HG02885 (cell line): ENCODE measurements around the gene CX3CL1.
"Not testable (repeated sequence)": the region's sequence is repeated elsewhere in the genome, so short reads cannot be mapped to it uniquely, and the experiment has no call there.

Experiments used
- ATAC-seq: cut with Tn5 transposase; IDR thresholded peaks from one replicate; pipeline ENCODE4 v1.9.1; 2021; ENCODE audit warnings: mild to moderate bottlenecking; ENCODE audit not compliant: unreplicated experiment, poor library complexity

CX3CL1 gene

DNA sequence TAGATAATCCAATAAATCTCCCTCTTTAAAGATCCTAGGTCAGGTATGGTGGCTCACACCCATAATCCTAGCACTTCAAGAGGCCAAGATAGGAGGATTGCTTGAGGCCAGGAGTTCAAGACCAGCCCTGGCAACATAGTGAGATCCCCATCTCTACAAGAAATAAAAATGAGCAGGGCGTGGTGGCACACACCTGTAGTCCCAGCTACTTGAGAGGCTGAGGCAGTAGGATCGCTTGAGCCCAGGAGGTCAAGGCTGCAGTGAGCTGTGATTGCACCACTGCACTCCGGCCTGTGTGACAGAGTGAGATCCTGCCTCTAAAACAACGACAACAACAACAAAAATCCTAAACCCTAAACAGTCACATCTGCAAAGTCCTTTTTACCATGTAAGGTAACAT lies 15.7 kb upstream of the CX3CL1 start:
- no peak for ATAC-seq

DNA sequence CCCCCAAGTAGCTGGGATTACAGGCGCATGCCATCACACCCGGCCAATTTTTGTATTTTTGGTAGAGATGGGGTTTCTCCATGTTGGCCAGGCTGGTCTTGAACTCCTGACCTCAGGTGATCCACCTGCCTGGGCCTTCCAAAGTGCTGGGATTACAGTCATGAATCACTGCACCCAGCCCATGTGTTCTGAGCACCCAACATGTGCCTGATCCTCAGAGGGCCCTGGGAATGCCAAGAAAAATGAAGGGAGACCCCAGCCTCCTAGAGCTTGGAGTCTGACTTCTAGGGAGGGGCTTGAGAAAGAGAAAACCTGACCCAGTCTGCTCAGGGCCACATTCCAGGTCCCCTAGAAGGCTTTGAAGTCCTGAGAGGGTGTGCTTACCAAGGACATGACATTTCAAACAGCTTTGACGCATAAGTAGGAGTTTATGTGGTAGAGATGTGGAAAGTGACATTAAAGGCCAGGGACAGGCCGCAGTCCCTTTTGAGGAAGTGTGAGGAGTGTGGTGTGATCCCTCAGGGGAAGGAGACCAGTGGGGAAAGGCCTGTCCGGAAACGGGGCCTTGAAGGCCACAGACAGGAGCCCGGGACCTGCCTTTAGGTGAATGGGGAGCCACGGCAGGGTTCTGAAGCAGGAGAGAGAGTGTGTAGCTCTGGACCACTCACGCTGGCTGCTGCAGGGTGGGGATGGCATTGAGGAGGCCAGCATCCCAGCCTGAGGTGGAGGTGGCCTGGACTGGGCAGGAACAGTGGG lies 14.8 kb upstream of the CX3CL1 start:
- peak; percentile 64 for ATAC-seq

DNA sequence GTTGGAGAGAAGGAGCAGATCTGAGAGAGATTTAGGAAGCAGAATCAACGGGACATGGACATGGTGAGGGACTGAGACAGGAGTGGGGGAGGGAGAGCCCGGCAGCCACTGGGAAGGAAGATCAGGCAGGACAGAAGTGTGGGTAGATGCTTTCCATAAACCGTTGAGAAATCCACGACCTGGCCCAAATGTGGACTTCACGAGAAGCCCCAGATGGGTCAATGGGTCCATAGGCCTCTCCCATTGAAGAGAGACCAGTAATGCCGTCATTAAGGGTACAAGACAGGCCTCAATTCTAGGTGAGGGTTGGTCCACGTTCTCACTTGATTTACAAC lies 14.2 kb upstream of the CX3CL1 start:
- peak; percentile 8 for ATAC-seq

DNA sequence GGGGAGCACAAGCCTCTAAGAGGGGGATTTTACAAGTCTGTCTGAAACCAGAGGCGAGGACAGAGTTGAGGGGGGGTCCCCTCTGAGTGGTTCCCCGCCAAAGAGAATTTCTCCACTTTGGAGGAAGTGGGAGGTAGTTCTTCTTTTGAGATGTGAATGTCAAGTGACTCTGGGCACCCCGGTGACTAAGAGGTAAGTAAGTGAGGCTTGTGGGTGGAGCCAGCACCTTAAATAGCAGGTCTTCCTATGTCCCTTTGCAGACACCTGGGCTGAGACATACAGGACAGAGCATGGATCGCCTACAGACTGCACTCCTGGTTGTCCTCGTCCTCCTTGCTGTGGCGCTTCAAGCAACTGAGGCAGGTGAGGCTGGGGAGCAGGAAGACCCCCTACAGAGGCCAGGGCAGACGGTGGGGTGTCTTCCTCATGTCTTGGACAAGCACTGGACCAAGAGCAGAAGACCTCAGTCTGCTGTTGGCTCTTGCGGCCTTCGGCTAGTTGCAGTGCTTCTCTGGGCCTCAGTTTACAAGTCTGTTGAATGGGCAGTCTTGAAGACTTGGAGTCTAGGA lies 13.7 kb upstream of the CX3CL1 start, which contains the start of gene CCL22:
Gene CCL22, plus strand, starts transcription at position 257 of the 569 bp plus-strand sequence. Its CDS starts 34 bp downstream, at position 291.
- ATAC-seq, result peak; percentile 52

DNA sequence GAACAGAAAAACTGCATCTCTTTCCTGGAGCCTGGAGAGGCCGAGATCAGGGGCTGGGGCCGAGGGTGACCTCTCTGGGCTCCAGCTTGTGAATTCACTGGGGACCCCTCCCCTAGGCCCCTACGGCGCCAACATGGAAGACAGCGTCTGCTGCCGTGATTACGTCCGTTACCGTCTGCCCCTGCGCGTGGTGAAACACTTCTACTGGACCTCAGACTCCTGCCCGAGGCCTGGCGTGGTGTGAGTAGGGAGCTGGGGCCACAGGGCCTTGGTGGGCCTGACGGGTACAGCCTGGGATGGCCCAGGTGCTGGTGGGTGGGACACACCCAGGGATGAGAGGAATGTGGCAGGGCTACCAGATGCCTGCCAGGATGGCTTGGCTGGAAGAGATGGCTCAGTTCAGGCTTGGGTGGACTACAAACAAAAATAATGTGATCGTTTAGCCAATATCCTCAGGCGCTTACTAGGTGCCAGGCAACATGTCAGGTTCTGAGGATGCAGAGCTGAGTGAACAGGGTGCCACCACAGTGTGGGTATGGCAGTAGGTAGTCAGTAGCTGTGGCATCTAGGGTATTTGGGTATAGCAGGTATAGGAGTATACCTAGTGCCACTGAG lies 11.9 kb upstream of the CX3CL1 start:
- no peak for ATAC-seq

DNA sequence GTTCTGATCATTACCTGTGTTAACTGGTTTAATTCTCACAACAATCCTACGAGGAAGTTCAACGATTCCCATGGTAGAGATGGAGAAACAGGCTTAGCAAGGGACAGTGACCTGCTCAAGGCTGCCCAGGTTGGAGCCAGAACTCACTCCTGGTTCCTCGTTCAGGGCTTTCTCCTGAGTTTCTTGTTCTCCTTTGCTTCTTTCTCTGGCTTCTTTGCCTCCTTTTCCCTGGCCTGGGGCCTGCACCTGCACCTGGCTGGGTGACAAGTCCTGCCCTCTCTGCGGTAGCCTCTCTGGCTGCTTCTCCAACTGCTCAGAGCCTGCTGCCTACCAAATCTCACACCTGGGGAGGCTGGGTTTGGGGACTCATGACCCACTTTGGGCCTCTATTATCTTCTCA lies 10.9 kb upstream of the CX3CL1 start:
- no peak for ATAC-seq

DNA sequence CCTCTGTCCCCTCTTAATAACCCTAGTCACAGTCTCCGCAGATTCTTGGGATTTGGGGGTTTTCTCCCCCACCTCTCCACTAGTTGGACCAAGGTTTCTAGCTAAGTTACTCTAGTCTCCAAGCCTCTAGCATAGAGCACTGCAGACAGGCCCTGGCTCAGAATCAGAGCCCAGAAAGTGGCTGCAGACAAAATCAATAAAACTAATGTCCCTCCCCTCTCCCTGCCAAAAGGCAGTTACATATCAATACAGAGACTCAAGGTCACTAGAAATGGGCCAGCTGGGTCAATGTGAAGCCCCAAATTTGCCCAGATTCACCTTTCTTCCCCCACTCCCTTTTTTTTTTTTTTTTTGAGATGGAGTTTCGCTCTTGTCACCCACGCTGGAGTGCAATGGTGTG lies 8.1 kb upstream of the CX3CL1 start:
- ATAC-seq, result no peak

DNA sequence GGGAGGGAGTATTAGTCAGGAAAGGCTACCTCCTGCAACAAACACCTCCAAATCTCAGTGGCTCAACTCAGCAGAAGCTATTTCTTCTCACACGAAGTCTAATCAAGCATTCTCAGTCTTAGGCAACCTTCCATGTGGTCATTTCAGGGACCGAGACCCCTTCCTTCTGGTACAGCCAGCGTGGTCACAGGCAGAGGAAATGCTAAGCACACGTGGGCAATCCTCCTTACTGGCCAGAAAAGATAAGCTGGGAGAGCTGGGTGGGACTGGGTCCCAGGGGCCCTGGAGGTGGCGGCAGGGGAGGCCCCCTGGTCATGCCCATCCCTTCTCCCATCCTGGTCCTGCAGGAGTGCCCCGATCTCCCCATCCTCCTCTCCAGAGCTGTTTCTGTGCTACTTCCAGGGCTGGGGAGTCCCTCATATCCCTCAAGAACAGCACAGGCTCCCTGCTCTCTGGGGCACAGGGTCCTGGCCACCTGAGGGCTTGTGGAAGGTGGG lies 5.7 kb upstream of the CX3CL1 start:
- ATAC-seq, result no peak

DNA sequence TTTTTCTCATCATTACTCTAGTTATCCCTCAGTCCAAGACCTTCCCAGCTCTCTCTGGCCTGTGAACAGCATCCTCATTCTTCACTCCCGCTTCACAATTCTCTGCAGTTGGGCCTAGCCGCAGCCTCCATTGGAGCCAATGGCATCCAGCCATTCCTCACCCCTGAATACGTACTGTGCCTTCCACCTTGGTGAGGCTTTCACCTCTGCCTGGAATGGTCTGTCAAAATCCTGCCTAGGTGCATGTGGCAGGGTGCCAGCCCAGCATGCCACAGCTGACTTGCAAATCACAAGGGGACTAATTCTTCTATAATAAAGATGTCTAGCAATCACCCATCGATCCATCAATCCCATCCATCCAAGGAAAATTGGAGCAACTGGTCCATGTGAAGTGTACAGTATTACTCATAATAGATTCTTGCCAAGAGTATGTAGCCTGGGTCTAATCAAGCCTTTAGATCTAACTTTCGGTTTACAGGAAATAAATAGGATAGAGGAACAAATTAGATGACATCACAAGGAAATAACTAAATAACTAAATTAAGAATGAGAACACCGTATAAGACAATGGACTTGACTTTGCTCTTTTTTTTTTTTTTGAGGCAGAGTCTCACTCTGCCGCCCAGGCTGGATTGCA lies 5.1 kb upstream of the CX3CL1 start:
- ATAC-seq, result no peak

DNA sequence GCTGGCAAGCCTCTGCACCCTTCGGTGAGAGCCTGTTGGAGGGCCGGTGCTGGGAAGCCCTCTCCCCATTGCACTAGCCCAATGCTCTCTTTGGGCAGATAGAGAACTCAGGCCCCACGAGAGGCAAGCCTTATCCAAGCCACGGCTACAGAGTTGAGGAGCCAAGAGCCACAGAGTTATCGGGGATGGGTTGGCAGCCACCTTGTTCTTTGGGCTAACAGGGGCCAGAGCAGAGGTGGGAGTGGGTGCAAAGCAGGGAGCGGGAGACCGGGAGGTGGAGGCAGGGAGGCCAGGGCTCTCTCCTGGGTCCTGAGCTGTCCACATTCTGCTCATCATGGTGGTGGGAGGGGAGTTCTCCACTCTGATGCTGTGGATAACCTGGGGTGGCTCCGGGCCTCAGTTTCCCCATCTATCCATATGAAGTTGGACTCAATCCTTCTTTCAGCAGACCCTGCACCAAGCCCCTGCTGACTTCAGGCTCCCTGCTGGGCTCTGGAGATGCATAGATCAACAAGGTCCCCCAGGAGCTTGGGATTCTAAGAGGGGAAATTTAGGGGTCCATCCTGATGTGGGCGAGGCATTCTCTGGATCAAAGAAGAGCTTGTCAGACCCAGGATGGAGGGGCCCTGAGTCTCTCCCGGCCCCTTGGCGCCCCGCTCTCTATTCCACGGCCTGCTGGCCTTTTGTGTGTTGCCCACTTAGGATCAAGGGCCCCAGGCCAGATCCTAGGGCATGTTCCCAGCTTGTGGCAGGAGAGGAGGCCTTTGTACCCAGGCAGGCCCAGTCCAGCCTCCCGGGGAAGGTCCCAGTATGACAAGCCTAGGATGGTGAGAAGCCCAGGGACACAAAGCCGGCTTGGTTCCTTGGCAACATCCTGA lies 557 bp upstream of the CX3CL1 start:
- no peak for ATAC-seq

DNA sequence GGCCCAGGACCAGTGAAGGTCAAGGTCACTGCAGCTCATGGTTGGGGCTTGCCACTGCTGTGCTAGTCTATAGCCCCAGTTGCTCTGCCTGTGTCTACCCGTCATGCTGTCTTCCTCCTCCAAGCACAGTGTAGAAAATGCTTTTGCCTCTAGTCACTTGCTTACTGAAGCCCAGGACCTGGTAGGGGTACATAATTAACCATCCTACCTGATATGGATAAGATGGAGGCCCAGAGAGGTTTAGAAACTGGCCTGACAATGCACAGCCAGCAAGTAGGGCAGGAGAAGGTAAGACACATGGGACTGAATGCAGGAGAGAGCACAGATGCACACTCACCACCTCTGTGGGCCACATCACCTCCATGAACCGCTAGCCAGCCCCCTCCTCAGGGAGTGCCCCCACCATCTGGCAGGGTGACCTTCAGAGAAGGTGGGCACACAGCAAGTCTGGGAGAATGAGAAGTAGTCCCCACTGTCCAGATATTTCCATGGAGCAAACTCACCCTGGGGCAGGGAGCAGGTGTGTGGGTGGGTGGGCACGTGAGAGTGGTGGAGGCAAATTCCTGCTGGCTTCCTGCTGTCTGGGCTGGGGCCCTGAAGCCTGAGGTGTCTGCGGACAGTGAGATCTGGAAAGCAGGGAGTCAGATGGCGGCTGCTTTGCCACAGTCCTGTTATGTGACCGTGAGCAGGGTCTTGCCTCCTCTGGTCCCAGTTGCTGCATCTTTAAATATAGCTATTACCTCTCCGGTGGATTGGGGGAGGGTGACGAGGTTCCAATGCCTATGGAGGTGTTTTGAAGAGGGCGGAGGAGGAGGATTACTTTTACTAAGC lies 1.0 kb downstream of the CX3CL1 start:
- ATAC-seq, result no peak

DNA sequence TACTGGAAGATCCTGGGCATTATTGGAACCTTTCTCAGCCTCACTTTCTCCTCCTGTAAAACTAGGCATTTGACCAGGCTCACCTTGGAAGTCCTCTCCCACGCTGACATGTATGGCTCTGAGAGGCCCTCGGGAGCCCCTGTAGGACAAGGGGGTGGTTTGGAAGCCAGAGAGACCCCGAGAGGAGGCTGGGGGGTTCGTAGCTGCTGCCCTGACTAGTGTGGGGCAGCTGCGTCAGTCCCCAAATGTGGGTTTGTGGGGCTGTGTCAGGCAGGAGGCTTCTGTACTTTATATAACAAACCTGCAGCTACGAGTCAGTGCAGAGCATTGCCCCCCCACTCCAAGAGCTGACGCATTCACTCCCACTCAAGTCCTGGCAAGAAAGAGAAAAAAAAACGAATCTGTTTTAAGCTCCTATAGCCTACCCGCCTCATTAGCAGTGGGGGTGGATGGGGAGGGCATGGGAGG lies 1.8 kb downstream of the CX3CL1 start:
- no peak for ATAC-seq

DNA sequence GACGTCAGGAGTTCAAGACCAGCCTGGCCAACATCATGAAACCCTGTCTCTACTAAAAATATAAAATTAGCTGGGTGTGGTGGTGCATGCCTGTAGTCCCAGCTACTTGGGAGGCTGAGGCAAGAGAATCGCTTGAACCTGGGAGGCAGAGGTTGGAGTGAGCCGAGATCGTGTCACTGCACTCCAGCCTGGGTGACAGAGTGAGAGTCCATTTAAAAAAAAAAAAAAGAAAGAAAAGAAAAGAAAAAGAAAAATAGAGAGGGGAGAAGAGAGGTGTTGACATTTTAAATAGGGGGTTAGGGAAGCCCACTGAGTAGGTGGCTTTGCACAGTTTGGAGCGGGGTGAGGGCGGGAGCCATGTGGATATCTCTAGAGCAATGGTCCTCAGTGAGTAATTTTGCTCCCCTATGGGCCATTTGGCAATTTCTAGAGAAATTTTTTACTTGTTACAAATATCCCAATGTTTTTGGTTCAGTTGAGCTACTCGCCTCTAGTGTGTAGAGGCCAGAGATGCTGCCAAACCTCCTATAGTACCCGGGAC lies 2.7 kb downstream of the CX3CL1 start:
- ATAC-seq, result not testable (repeated sequence)

DNA sequence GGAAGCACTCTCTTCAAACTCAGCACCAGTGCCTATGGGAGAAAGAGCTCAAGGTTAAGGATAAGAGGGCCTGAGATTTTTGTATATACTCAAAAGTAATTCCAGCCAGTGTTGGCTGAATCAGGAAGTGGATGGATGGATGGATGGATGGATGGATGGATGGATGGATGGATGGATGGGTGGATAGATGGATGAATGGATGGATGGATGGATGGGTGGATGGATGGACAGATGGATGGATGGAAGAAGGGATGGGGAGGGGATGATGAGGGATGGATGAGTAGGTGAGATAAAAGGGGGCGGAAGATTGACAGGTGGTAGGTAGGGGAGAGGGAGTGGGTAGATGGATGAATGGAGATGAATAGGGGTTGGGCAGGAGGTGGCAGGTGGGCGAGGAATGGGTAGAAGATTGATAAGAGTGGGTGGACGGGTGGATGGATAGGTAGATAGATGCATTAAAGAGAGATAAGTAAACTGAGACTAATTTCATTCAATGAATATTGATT lies 4.1 kb downstream of the CX3CL1 start:
- no peak for ATAC-seq

DNA sequence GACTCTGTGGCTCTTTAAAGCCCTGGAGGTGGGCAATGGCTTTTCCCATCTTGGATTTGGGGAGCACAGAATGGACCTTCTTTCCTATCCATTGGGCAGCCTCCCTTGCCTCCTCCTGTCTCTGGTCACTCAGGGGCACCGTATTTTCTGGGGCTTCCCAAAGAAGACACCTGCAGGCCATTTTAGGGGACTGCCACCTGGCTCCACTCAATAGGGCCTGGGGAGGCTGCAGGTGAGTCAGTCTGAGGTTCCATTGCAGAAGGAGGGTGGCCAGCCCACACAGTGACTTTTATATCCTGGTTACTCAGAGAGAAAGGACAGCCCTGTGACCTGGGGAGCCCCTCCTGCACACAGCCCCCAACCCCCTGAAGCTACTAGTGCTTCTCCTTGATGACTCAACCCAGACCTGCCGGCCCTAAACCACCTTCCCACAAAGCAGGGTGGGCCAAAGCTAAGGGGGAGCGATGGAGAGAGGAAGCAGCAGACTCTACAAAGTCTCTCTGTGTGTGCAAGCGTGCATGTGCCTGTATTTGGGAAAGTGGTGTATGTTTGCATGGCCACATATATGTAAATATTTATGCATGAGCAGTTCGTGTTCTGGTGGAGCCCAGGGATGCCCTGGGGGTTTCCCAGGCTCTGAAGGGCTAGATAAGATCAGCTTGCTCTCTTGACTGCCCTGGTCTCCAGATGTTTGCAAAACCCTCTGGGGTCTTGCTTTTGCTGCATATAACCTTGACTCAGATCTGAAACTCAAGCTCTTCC lies 5.0 kb downstream of the CX3CL1 start:
- ATAC-seq, result peak; percentile 84

DNA sequence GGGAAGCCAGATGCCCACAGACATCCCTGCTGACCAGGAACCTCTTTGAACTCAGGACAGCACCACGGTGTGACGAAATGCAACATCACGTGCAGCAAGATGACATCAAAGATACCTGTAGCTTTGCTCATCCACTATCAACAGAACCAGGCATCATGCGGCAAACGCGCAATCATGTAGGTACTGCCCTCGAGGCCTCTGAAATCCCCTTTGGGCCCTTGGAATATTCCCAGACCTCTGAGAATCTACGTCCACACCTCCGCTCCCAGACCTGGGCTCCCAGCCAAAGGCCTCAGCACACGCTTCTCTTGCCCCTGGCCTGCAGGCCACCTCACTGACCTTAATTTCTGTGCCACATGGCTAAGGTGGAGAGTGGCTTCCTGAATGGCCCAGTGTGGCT lies 7.3 kb downstream of the CX3CL1 start:
- no peak for ATAC-seq

DNA sequence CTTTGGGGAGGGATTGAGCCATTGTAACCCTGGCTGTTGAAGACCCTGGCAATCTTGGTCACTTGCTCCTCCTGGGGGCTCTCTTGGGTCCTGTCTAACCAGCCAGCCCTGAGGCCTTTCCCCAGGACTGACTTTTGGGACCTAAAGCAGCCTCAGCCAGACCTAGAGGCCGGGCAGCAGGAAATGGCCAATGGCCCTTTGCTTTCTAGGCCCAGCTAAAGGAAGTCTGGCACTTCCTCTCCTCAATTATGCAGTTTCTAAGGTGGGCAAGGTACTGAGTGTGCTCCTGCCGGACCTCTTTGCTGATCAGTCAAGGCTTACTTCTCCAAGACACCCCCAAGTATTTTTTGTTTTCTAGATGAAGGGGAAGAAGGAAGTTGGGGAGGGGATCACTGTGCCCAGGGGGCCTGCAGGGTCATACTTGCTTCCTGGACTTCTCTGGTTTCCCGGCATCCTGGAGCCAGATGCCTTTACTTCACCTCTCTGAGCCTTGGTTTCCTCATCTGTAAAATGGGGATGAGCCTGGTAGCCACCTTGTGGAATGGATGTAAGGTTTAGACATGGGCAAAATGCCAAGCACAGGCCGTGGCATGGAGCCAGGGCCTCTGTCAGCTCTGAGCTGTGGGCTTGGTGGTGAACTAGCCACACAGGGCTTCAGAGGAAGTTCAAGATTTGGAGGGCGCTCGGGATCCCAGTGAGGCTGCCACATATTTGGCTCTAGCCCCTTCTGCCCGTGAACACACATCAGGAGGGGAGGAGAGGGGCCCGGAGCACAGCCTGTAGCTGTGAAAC lies 8.6 kb downstream of the CX3CL1 start:
- ATAC-seq, result no peak
